Neutrophil (primary cell): ENCODE results near the gene RFWD3.

Experiments
- H3K27ac ChIP-seq: fragments of 200-600 bp; sonication (generic); 2 replicates; pipeline ENCODE4 v1.5.1; 2016; ENCODE audit warnings: mild to moderate bottlenecking, moderate library complexity
- H3K27me3 ChIP-seq: fragments of 200-600 bp; sonication (generic); 2 replicates; pipeline ENCODE4 v1.6.0; 2016; ENCODE audit warnings: mild to moderate bottlenecking
- H3K36me3 ChIP-seq: fragments of 200-600 bp; sonication (generic); 2 replicates; pipeline ENCODE4 v1.5.1; 2017
- H3K4me1 ChIP-seq, 2 experiments: fragments of 200-600 bp in 1 of 2; sonication (generic) in 1 of 2; 1 replicate in 1 of 2; 2 replicates in 1 of 2; pipeline versions ENCODE4 v1.5.1 to v1.6.1; 2013 to 2016; ENCODE audit warnings: low read depth in 1 of 2, low read length in 1 of 2, mild to moderate bottlenecking in 1 of 2, moderate library complexity in 1 of 2; ENCODE audit not compliant: control insufficient read depth in 1 of 2, insufficient read depth in 1 of 2
- H3K4me3 ChIP-seq, 2 experiments: fragments of 200-600 bp in 1 of 2; sonication (generic) in 1 of 2; 1 replicate in 1 of 2; 2 replicates in 1 of 2; pipeline ENCODE4 v1.5.1; 2013 to 2016; ENCODE audit warnings: low read depth in 1 of 2, low read length in 1 of 2, mild to moderate bottlenecking in 1 of 2, moderate library complexity in 1 of 2
- H3K9me3 ChIP-seq: fragments of 200-600 bp; sonication (generic); 2 replicates; pipeline ENCODE4 v1.5.1; 2016
- TF ChIP-seq, protein P1 (sequence below): fragments of 200-600 bp; sonication (generic); IDR thresholded peaks from 2 replicates; pipeline ENCODE4 v1.5.1; 2016; ENCODE audit warnings: antibody characterized with exemption

RFWD3 gene

DNA sequence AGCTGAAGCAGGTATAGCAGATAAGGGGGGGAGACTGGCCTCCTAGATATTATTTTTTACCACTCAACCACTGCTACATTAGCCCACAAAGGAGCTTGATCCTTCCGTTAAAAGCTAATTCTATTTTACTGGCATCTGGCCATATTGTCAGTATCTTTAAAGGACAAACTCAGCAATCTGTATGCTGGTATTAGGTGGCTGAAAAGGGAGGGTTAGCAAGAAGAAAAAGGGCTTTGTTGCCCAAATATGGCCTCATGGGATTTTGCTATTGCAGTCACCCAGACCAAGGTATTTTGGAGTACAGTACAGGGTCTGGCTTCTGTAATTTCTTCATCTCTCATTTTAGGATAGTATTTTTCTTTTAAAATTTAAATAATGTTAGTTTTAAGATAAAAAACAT, 14.4 kb downstream of the RFWD3 start:
- Histone ChIP-seq H3K4me3 (no peak overlapping the region), H3K9me3 (no peaks in the 10 kb centered on the region), H3K27me3 (no peaks in the 10 kb centered on the region), H3K36me3 (peaks cover 48% of the 10 kb centered on the region), H3K4me1 (no peaks in the 10 kb centered on the region), H3K27ac (no peak overlapping the region)
- TF ChIP-seq, protein P1, sequence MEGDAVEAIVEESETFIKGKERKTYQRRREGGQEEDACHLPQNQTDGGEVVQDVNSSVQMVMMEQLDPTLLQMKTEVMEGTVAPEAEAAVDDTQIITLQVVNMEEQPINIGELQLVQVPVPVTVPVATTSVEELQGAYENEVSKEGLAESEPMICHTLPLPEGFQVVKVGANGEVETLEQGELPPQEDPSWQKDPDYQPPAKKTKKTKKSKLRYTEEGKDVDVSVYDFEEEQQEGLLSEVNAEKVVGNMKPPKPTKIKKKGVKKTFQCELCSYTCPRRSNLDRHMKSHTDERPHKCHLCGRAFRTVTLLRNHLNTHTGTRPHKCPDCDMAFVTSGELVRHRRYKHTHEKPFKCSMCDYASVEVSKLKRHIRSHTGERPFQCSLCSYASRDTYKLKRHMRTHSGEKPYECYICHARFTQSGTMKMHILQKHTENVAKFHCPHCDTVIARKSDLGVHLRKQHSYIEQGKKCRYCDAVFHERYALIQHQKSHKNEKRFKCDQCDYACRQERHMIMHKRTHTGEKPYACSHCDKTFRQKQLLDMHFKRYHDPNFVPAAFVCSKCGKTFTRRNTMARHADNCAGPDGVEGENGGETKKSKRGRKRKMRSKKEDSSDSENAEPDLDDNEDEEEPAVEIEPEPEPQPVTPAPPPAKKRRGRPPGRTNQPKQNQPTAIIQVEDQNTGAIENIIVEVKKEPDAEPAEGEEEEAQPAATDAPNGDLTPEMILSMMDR: no peak

DNA sequence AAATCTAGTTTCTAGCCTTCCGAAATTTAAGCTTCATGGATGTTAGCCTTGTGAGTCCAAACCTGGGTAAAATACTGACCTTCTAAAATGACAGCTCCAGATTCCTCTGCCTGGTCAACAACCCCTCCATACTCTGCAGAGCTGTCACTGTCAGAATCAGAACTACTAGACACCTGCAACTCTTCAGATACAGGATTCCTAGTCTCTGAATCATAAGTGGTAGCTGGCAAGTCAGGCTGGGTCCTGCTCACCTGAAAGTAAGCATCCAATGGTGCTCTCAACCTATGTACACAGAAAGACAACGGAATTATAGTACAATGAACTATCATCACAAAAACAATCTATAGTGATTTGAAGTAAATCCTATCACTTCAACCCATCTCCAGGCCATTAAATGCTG, 14.8 kb downstream of the RFWD3 start:
- no peak overlapping the region for H3K4me3 ChIP-seq
- H3K36me3 ChIP-seq: peaks cover 52% of the 10 kb centered on the region
- TF ChIP-seq, protein P1: no peak
- no peaks in the 10 kb centered on the region for H3K27me3 ChIP-seq
- no peak overlapping the region for H3K27ac ChIP-seq
- H3K9me3 ChIP-seq: no peaks in the 10 kb centered on the region
- H3K4me1 ChIP-seq: no peaks in the 10 kb centered on the region

DNA sequence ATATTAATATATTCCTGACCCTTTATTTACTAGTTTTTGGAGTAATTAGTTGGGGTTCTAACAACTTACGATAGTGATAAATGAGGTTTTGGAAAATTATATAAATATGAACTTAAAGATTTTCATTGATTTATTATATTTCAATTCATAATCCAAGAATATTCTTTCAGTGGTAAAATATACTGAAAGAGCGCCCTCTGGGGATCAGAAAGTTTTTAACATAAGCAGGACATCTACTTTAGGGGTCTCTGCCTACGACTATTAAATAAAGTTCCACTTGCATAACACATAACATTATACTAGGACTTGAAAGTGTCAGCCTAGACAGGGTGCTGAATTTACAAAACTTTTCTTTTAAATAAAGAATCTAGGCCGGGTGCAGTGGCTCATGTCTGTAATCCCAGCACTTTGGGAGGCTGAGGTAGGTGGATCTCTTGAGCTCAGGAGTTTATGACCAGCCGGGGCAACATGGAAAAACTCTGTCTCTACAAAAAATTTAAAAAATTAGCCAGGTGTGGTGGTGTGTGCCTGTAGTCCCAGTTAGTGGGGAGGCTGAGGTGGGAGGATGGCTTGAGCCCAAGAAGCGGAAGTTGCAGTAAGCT, 15.6 kb downstream of the RFWD3 start:
- Histone ChIP-seq H3K27ac (no peak overlapping the region), H3K9me3 (no peaks in the 10 kb centered on the region), H3K4me1 (no peaks in the 10 kb centered on the region), H3K36me3 (peaks cover 60% of the 10 kb centered on the region), H3K4me3 (no peak overlapping the region), H3K27me3 (no peaks in the 10 kb centered on the region)
- TF ChIP-seq, protein P1: no peak

DNA sequence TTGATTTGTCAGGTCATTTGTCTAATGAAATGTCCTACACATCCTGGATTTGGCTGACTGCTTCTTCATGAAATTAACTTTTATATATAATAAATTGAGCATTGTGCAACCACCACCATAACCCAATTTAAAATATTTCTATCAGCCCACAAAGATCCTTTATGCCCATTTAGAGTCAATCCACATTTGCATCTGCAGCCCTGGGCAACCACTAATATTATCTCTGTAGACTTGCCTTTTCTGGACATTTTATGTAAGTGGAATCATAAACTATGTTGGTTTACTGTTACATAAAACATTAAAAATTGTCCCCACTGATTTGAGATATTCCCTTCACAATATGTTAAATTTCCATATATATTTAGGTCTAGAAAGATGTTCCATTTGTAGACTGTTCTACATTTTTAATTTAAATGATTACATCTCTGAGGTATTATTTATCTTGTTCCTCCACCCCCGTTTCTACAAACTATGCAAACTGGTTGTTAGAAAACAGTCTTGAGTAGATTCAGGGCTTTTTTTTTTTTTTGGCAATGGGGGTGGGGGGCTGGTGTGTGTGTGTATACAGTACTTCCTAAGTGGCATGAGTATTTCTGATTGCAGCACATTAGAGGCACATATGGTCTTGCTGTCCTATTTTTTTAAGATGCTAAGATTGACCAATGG, 16.7 kb downstream of the RFWD3 start:
- Histone ChIP-seq H3K9me3 (no peaks in the 10 kb centered on the region), H3K36me3 (peaks cover 64% of the 10 kb centered on the region), H3K4me1 (no peaks in the 10 kb centered on the region), H3K4me3 (no peak overlapping the region), H3K27me3 (no peaks in the 10 kb centered on the region), H3K27ac (no peak overlapping the region)
- TF ChIP-seq, protein P1: no peak

DNA sequence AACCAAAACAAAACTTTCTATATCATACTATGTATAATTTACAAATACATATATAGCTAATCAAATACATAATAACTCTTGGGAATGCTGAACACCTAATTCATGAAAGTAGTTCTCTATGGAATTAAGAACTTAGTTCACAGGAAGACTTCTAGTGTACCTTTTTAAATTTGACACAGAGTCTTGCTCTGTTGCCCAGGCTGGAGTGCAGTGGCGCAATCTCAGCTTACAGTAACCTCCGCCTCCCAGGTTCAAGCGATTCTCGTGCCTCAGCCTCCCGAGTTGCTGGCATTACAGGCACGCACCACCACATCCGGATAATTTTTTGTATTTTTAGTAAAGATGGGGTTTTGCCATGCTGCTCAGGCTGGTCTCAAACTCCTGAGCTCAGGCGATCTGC, 24.7 kb downstream of the RFWD3 start:
- no peak overlapping the region for H3K4me3 ChIP-seq
- TF ChIP-seq, protein P1: no peak
- no peaks in the 10 kb centered on the region for H3K27me3 ChIP-seq
- H3K36me3 ChIP-seq: peaks cover 69% of the 10 kb centered on the region
- H3K4me1 ChIP-seq: peaks cover 0 to 7% of the 10 kb centered on the region in 2 experiments
- no peaks in the 10 kb centered on the region for H3K9me3 ChIP-seq
- no peak overlapping the region for H3K27ac ChIP-seq
